SU-DHL-6 (cell line): ENCODE results near the gene KIF3B.
"Not testable (repeated sequence)": the region's sequence is repeated elsewhere in the genome, so short reads cannot be mapped to it uniquely, and the experiment has no call there.

Experiments
- H2AFZ ChIP-seq: fragments of 200-600 bp; sonication (generic); 2 replicates; pipeline ENCODE4 v1.6.1; 2014; ENCODE audit warnings: low read depth, mild to moderate bottlenecking, moderate library complexity, mixed read lengths, antibody characterized with exemption, low read length; ENCODE audit not compliant: severe bottlenecking
- H3F3A ChIP-seq: fragments of 200-600 bp; shearing (Covaris generic); 2 replicates; pipeline ENCODE4 v1.6.0; 2016; ENCODE audit warnings: antibody characterized with exemption, mild to moderate bottlenecking; ENCODE audit not compliant: insufficient read depth
- H3K27ac ChIP-seq: fragments of 200-600 bp; sonication (generic); 2 replicates; pipeline ENCODE4 v1.5.1; 2016; ENCODE audit warnings: low read depth, mild to moderate bottlenecking, low read length, moderate library complexity, mixed read lengths
- H3K27me3 ChIP-seq: fragments of 200-600 bp; sonication (generic), shearing (Covaris generic); 2 replicates; pipeline ENCODE4 v1.6.0; 2014; ENCODE audit warnings: mild to moderate bottlenecking, low read length
- H3K36me3 ChIP-seq: fragments of 200-600 bp; sonication (generic); 2 replicates; pipeline ENCODE4 v1.6.1; 2014; ENCODE audit warnings: mild to moderate bottlenecking, low read length, mixed read lengths
- H3K4me2 ChIP-seq: fragments of 300-600, 200-600 bp; shearing (Covaris generic), sonication (generic); 2 replicates; pipeline ENCODE4 v1.6.0; 2014; ENCODE audit warnings: low read length, low read depth, mild to moderate bottlenecking; ENCODE audit not compliant: poor library complexity, severe bottlenecking
- H3K4me3 ChIP-seq: fragments of 200-600 bp; sonication (generic); 2 replicates; pipeline ENCODE4 v1.5.1; 2014; ENCODE audit warnings: antibody characterized with exemption, low read length, mild to moderate bottlenecking, mixed read lengths; ENCODE audit not compliant: insufficient read depth, poor library complexity, severe bottlenecking
- H3K79me2 ChIP-seq: fragments of 200-600 bp; sonication (generic); 2 replicates; pipeline ENCODE4 v1.6.1; 2014; ENCODE audit warnings: mild to moderate bottlenecking, low read length, moderate library complexity; ENCODE audit not compliant: insufficient read depth
- H3K9ac ChIP-seq: fragments of 200-600 bp; sonication (generic); 2 replicates; pipeline ENCODE4 v1.7.0; 2014; ENCODE audit warnings: mild to moderate bottlenecking, low read length
- H3K9me2 ChIP-seq: fragments of 200-600 bp; sonication (generic); replicated peaks from 2 replicates; pipeline ENCODE4 v1.6.1; 2014; ENCODE audit warnings: low read length; ENCODE audit not compliant: insufficient read depth
- H3K9me3 ChIP-seq: fragments of 200-600 bp; sonication (generic); 2 replicates; pipeline ENCODE4 v1.6.1; 2014; ENCODE audit warnings: low read length, mixed read lengths; ENCODE audit not compliant: insufficient read depth
- H4K20me1 ChIP-seq: fragments of 200-600 bp; sonication (generic); 2 replicates; pipeline ENCODE4 v1.6.1; 2014; ENCODE audit warnings: low read depth, mild to moderate bottlenecking, antibody characterized with exemption, low read length, moderate library complexity, mixed read lengths
- EZH2phosphoT487 ChIP-seq: fragments of 200-600 bp; sonication (generic), shearing (Covaris generic); conservative IDR thresholded peaks from 2 replicates; pipeline ENCODE4 v1.6.1; 2018; ENCODE audit warnings: mild to moderate bottlenecking, antibody characterized with exemption, low read length, moderate library complexity, mixed read lengths
- TF ChIP-seq, protein P1 (sequence below): fragments of 200-600 bp; sonication (generic); IDR thresholded peaks from one replicate; pipeline ENCODE4 v1.5.1; 2017; ENCODE audit warnings: antibody characterized with exemption, mild to moderate bottlenecking, low read length, moderate library complexity; ENCODE audit not compliant: insufficient read depth, poor library complexity, severe bottlenecking

KIF3B gene

DNA sequence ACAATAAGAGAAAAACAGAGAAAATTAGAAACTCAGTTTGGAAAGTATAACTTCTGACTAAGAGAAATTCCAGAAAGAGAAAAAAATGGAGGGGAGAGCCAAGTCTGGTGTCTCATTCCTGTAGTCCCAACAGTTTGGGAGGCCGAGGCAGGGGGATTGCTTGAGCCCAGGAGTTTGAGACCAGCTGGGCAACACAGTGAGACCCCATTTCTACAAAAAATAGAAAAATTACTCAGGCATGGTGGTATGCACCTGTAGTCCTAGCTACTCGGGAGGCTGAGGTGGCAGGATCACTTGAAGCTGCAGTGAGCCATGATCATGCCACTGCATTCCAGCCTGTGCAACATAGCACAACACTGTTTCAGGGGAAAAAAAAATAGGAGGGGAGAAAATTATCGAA, 3.1 kb upstream of the KIF3B start:
- no peaks in the 10 kb centered on the region for H3K9me2 ChIP-seq
- peaks cover 17% of the 10 kb centered on the region for H3K79me2 ChIP-seq
- no peak overlapping the region for H3K4me3 ChIP-seq
- H3K9me3 ChIP-seq, result peaks cover 3% of the 10 kb centered on the region; the same call in 1 of the 2 replicates
- peaks cover 13% of the 10 kb centered on the region for H3F3A ChIP-seq
- no peak overlapping the region for H2AFZ ChIP-seq
- no peak for TF ChIP-seq EZH2phosphoT487
- TF ChIP-seq, protein P1, sequence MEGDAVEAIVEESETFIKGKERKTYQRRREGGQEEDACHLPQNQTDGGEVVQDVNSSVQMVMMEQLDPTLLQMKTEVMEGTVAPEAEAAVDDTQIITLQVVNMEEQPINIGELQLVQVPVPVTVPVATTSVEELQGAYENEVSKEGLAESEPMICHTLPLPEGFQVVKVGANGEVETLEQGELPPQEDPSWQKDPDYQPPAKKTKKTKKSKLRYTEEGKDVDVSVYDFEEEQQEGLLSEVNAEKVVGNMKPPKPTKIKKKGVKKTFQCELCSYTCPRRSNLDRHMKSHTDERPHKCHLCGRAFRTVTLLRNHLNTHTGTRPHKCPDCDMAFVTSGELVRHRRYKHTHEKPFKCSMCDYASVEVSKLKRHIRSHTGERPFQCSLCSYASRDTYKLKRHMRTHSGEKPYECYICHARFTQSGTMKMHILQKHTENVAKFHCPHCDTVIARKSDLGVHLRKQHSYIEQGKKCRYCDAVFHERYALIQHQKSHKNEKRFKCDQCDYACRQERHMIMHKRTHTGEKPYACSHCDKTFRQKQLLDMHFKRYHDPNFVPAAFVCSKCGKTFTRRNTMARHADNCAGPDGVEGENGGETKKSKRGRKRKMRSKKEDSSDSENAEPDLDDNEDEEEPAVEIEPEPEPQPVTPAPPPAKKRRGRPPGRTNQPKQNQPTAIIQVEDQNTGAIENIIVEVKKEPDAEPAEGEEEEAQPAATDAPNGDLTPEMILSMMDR, result no peak
- no peaks in the 10 kb centered on the region for H4K20me1 ChIP-seq
- H3K27me3 ChIP-seq, result no peaks in the 10 kb centered on the region
- H3K4me2 ChIP-seq, result no peak overlapping the region
- no peak overlapping the region for H3K27ac ChIP-seq
- H3K9ac ChIP-seq, result no peak overlapping the region
- no peaks in the 10 kb centered on the region for H3K36me3 ChIP-seq

DNA sequence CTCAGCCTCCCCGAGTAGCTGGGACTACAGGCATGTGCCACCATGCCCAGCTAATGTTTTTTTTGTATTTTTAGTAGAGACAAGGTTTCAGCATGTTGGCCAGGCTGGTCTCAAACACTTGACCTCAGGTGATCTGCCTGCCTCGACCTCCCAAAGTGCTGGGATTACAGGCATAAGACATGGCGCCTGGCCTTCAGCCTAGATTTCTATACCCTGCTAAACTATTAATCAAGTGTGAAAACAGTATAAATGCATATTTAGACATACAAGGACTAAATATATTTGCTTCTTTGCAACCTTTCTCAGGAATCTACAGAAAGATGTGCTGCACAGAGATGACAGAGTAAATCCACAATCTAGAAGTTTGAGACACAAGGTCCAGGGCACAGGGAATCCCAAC, 2.3 kb upstream of the KIF3B start:
- H3K36me3 ChIP-seq, H3K27ac ChIP-seq, H3K9ac ChIP-seq, H3K4me3 ChIP-seq, H4K20me1 ChIP-seq, H2AFZ ChIP-seq, H3K9me3 ChIP-seq, H3K27me3 ChIP-seq, H3K9me2 ChIP-seq, H3K4me2 ChIP-seq: not testable (repeated sequence)
- Histone ChIP-seq H3F3A (peaks cover 18% of the 10 kb centered on the region), H3K79me2 (peaks cover 25% of the 10 kb centered on the region)

DNA sequence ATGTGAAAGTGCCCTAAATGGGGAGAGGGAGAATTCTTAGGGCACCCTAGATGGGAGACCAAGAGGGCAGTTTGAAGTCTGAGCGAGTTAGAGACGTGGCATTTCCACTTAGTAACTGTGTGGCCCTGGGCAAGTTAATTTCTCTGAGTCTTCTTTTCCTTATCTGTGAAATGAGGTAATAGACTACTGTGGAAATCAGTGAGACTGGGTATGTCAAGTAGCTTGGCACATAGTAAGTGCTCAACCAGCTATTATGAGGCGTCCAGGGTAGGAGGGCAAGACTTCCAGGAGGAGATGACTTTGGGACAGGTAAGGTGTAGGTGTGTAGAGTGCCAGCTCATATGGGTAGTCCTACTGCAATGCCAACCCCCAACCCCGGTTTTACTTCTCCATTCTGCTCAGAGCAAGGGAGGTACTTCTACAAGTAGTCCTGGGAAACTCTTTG, 770 bp downstream of the KIF3B start:
- peak overlapping the region; percentile 91 for H3K4me3 ChIP-seq
- H3K9me2 ChIP-seq, result no peaks in the 10 kb centered on the region
- H3K27ac ChIP-seq, result peak overlapping the region; percentile 78
- H3K27me3 ChIP-seq, result no peaks in the 10 kb centered on the region
- TF ChIP-seq EZH2phosphoT487, result no peak
- TF ChIP-seq, protein P1, result no peak
- no peaks in the 10 kb centered on the region for H3K36me3 ChIP-seq
- no peaks in the 10 kb centered on the region for H4K20me1 ChIP-seq
- peaks cover 43% of the 10 kb centered on the region for H3F3A ChIP-seq
- peaks cover 46% of the 10 kb centered on the region for H3K79me2 ChIP-seq
- no peak overlapping the region for H2AFZ ChIP-seq
- H3K9me3 ChIP-seq, result peaks cover 3% of the 10 kb centered on the region; the same call in 1 of the 2 replicates
- H3K4me2 ChIP-seq, result peak overlapping the region; percentile 73
- peak overlapping the region; percentile 82 for H3K9ac ChIP-seq

DNA sequence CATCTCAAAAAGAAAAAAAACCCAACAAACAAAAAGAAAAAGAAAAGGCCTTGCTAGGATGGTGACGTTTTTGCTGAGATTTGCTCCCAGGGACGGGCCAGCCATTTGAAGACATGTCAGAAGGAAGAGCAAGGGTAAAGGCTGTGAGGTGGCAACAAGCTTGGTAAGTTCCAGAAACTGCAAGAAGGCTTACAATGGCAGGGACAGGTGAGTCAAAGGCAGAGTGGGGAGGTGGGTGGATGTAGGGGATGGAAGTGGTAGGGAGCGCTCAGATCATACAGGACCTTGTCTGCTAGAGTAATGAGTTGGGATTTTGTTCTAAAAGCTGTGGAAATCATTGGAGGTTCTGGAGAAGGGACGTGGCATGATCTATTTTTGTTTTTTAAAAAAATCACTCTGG, 4.3 kb downstream of the KIF3B start:
- Histone ChIP-seq H3F3A (peaks cover 70% of the 10 kb centered on the region), H4K20me1 (no peaks in the 10 kb centered on the region), H3K4me2 (peak overlapping the region; percentile 40), H3K36me3 (no peaks in the 10 kb centered on the region), H3K9me2 (no peaks in the 10 kb centered on the region), H3K9me3 (no peaks in the 10 kb centered on the region), H3K4me3 (no peak overlapping the region), H3K27ac (peak overlapping the region; percentile 99), H3K9ac (peak overlapping the region; percentile 36), H3K27me3 (no peaks in the 10 kb centered on the region), H2AFZ (no peak overlapping the region), H3K79me2 (peaks cover 58% of the 10 kb centered on the region)
- TF ChIP-seq, protein P1, result no peak
- no peak for TF ChIP-seq EZH2phosphoT487
